ENCODE results near the gene KRTAP12-4. TPM values are rescaled to one million over a fixed set of nuclear protein-coding genes. Genes with fewer than 3 reads are reported as not detected.
"Not testable (repeated sequence)": the region's sequence is repeated elsewhere in the genome, so short reads cannot be mapped to it uniquely, and the experiment has no call there.

The KRTAP12-4 gene
- total RNA-seq, 4 donors from 2014 or later = not detected

GRCh38 chr21:44686000-44686781, 31.7 kb upstream of the KRTAP12-4 start:
- no peaks in the 10 kb centered on the region for H3K9me3 ChIP-seq
- no peak overlapping the region for H3K27ac ChIP-seq
- no peaks in the 10 kb centered on the region for H3K36me3 ChIP-seq
- TF ChIP-seq POLR2AphosphoS5 (IDR thresholded peaks at IDR 0.05) (no peak), CTCF (IDR thresholded peaks at IDR 0.05) (no peak), POLR2A (IDR thresholded peaks at IDR 0.05) (no peak), EP300 (IDR thresholded peaks at IDR 0.05) (no peak)
- peaks cover 33% of the 10 kb centered on the region for H3K27me3 ChIP-seq
- 54% methylated on average over 8 of the region's 14 CpGs for WGBS
- no peaks in the 10 kb centered on the region for H3K4me1 ChIP-seq
- H3K4me3 ChIP-seq = no peak overlapping the region
- DNase-seq (ENCODE audit: low spot score in 2 of 2) = peak in 1 of 2 donors; percentile 41

GRCh38 chr21:44685050-44685449, 30.6 kb upstream of the KRTAP12-4 start:
- 89% methylated on average over 6 of the region's 6 CpGs for WGBS
- not testable (repeated sequence) for DNase-seq (ENCODE audit: low spot score in 2 of 2); H3K4me3 ChIP-seq; H3K9me3 ChIP-seq; H3K36me3 ChIP-seq; H3K4me1 ChIP-seq; H3K27ac ChIP-seq
- peaks cover 33% of the 10 kb centered on the region for H3K27me3 ChIP-seq

GRCh38 chr21:44684483-44684882, 30.0 kb upstream of the KRTAP12-4 start:
- TF ChIP-seq CTCF (IDR thresholded peaks at IDR 0.05) (no peak), EP300 (IDR thresholded peaks at IDR 0.05) (no peak), POLR2AphosphoS5 (IDR thresholded peaks at IDR 0.05) (no peak), POLR2A (IDR thresholded peaks at IDR 0.05) (no peak)
- 73% methylated on average over 6 of the region's 6 CpGs for WGBS
- Histone ChIP-seq H3K4me3 (no peak overlapping the region), H3K27ac (no peak overlapping the region), H3K4me1 (no peaks in the 10 kb centered on the region), H3K9me3 (no peaks in the 10 kb centered on the region), H3K27me3 (peaks cover 33% of the 10 kb centered on the region), H3K36me3 (no peaks in the 10 kb centered on the region)
- DNase-seq (ENCODE audit: low spot score in 2 of 2) = no peak

GRCh38 chr21:44684077-44684476, 29.6 kb upstream of the KRTAP12-4 start:
- Histone ChIP-seq H3K27ac (no peak overlapping the region), H3K4me3 (no peak overlapping the region), H3K4me1 (no peaks in the 10 kb centered on the region), H3K27me3 (peaks cover 33% of the 10 kb centered on the region), H3K9me3 (no peaks in the 10 kb centered on the region), H3K36me3 (no peaks in the 10 kb centered on the region)
- no peak for DNase-seq (ENCODE audit: low spot score in 2 of 2)
- WGBS = 86% methylated on average over 7 of the region's 7 CpGs
- TF ChIP-seq POLR2AphosphoS5 (IDR thresholded peaks at IDR 0.05) (no peak), CTCF (IDR thresholded peaks at IDR 0.05) (no peak)

- Histone ChIP-seq H3K4me3 (no peak overlapping the region), H3K27ac (no peak overlapping the region), H3K36me3 (no peaks in the 10 kb centered on the region), H3K4me1 (no peaks in the 10 kb centered on the region), H3K27me3 (peaks cover 20% of the 10 kb centered on the region), H3K9me3 (no peaks in the 10 kb centered on the region)
- DNase-seq (ENCODE audit: low spot score in 2 of 2) = no peak
- TF ChIP-seq POLR2A (IDR thresholded peaks at IDR 0.05) (no peak), EP300 (IDR thresholded peaks at IDR 0.05) (no peak), CTCF (IDR thresholded peaks at IDR 0.05) (no peak), POLR2AphosphoS5 (IDR thresholded peaks at IDR 0.05) (no peak)
- WGBS = 77% methylated on average over 9 of the region's 15 CpGs
Measured at GRCh38 chr21:44682580-44683151, 28.2 kb upstream of the KRTAP12-4 start.

All from suprapubic skin (tissue), 4 donors.